Umbilical cord (tissue), 2 donors: ENCODE data around the gene ASAP3. TPM values are rescaled to one million over a fixed set of nuclear protein-coding genes. Genes with fewer than 3 reads are reported as not detected.

ENCODE experiments used
- DNase-seq: peaks from one replicate; pipeline ENCODE4 v3.0.0-alpha.2; 2015; ENCODE audit warnings: low spot score
- total RNA-seq: library from RNA; depleted of rRNA; stranded (reverse); fragments of >200 nt; gene quantifications from one replicate; pipeline ENCODE4 v1.2.3, GENCODE V29; 2014; ENCODE audit warnings: low replicate concordance; ENCODE audit not compliant: insufficient read depth

Gene ASAP3
- total RNA-seq, 1 donor from 2014 or later, result 35.6 TPM

- no peak for DNase-seq
Observed at GRCh38 chr1:23450894-23451293, 33.1 kb downstream of the ASAP3 start.

GRCh38 chr1:23449958-23450357 lies 34.0 kb downstream of the ASAP3 start:
- no peak for DNase-seq

- no peak for DNase-seq
Observed at GRCh38 chr1:23449306-23449705, 34.7 kb downstream of the ASAP3 start.

- no peak for DNase-seq
Observed at GRCh38 chr1:23448846-23449245, 35.1 kb downstream of the ASAP3 start.

- no peak for DNase-seq
Observed at GRCh38 chr1:23446661-23447310, 37.2 kb downstream of the ASAP3 start.

GRCh38 chr1:23444596-23445390 lies 39.2 kb downstream of the ASAP3 start:
- peak; percentile 70 for DNase-seq

GRCh38 chr1:23444104-23444533 lies 39.9 kb downstream of the ASAP3 start:
- DNase-seq, result peak; percentile 97

- DNase-seq, result no peak
Observed at GRCh38 chr1:23442751-23443150, 41.2 kb downstream of the ASAP3 start.

- DNase-seq, result no peak
Observed at GRCh38 chr1:23441446-23442148, 42.4 kb downstream of the ASAP3 start.

GRCh38 chr1:23438545-23438944 lies 45.4 kb downstream of the ASAP3 start:
- no peak for DNase-seq

- DNase-seq, result no peak
Observed at GRCh38 chr1:23437355-23437664, 46.7 kb downstream of the ASAP3 start.

GRCh38 chr1:23436520-23437354 lies 47.2 kb downstream of the ASAP3 start:
- peak; percentile 19 for DNase-seq

- no peak for DNase-seq
Observed at GRCh38 chr1:23434260-23434775, 49.7 kb downstream of the ASAP3 start.

- no peak for DNase-seq
Observed at GRCh38 chr1:23433122-23433521, 50.9 kb downstream of the ASAP3 start.

- DNase-seq, result no peak
Observed at GRCh38 chr1:23431431-23431830, 52.5 kb downstream of the ASAP3 start.

- DNase-seq, result no peak
Observed at GRCh38 chr1:23430803-23431202, 53.2 kb downstream of the ASAP3 start.

GRCh38 chr1:23428136-23428905 lies 55.7 kb downstream of the ASAP3 start:
- no peak for DNase-seq

- DNase-seq, result no peak
Observed at GRCh38 chr1:23427550-23427949, 56.4 kb downstream of the ASAP3 start.

- DNase-seq, result no peak
Observed at GRCh38 chr1:23426828-23427227, 57.2 kb downstream of the ASAP3 start.

GRCh38 chr1:23425193-23425494 lies 58.8 kb downstream of the ASAP3 start:
- DNase-seq, result peak; percentile 50
